Mesothelial cell of epicardium (in vitro differentiated cells): ENCODE results near the gene RAET1G. TPM values are rescaled to one million over a fixed set of nuclear protein-coding genes. Genes with fewer than 3 reads are reported as not detected.
"Not testable (repeated sequence)": the region's sequence is repeated elsewhere in the genome, so short reads cannot be mapped to it uniquely, and the experiment has no call there.

ENCODE experiments used
- DNase-seq, 2 experiments: peaks; one replicate each; pipeline ENCODE4 v3.0.0; 2021; ENCODE audit warnings: low spot score in 2 of 2; ENCODE audit not compliant: unreplicated experiment in 2 of 2
- H3K27ac Mint-ChIP-seq: 2 replicates; pipeline ENCODE4 v1.8.0; 2021; ENCODE audit warnings: mixed read lengths
- H3K27me3 Mint-ChIP-seq: 2 replicates; pipeline ENCODE4 v1.8.0; 2021; ENCODE audit warnings: low read depth, mixed read lengths
- H3K36me3 Mint-ChIP-seq: 2 replicates; pipeline ENCODE4 v1.8.0; 2021; ENCODE audit warnings: mixed read lengths
- H3K4me1 Mint-ChIP-seq: 2 replicates; pipeline ENCODE4 v1.8.0; 2021; ENCODE audit warnings: mixed read lengths
- H3K4me3 Mint-ChIP-seq: 2 replicates; pipeline ENCODE4 v1.8.0; 2021; ENCODE audit warnings: mild to moderate bottlenecking, moderate library complexity, mixed read lengths
- H3K9me3 Mint-ChIP-seq: 2 replicates; pipeline ENCODE4 v1.8.0; 2021; ENCODE audit warnings: mixed read lengths
- CTCF ChIP-seq: fragments of 200-600 bp; sonication (generic); IDR thresholded peaks from one replicate; pipeline ENCODE4 v1.5.0; 2021; ENCODE audit warnings: antibody characterized with exemption; ENCODE audit not compliant: unreplicated experiment
- total RNA-seq: library from RNA; stranded (reverse); gene quantifications from 3 replicates; pipeline ENCODE4 v1.2.1, GENCODE V29; 2021

RAET1G gene
- not detected in 3 replicates for total RNA-seq

GRCh38 chr6:149922642-149923326 is at the start of gene RAET1G:
RAET1G (minus strand) TSS chr6:149923121; CDS start chr6:149923010, 111 bp downstream.
- Mint-ChIP-seq H3K36me3 (no peaks in the 10 kb centered on the region), H3K27me3 (peaks cover 92% of the 10 kb centered on the region), H3K4me1 (peaks cover 13% of the 10 kb centered on the region), H3K9me3 (no peaks in the 10 kb centered on the region), H3K27ac (no peak within 1 kb of the TSS), H3K4me3 (peak within 1 kb of the TSS; percentile 69)
- no peak for TF ChIP-seq CTCF
- peak; percentile 79 to 84 for DNase-seq

GRCh38 chr6:149969635-149970034 is 46.7 kb upstream of the RAET1G start:
- H3K36me3 Mint-ChIP-seq = no peaks in the 10 kb centered on the region
- no peak for TF ChIP-seq CTCF
- DNase-seq = no peak
- H3K9me3 Mint-ChIP-seq = no peaks in the 10 kb centered on the region
- no peak overlapping the region for H3K27ac Mint-ChIP-seq
- H3K4me3 Mint-ChIP-seq = no peak overlapping the region
- peaks cover 7% of the 10 kb centered on the region for H3K4me1 Mint-ChIP-seq
- H3K27me3 Mint-ChIP-seq = peaks cover 96% of the 10 kb centered on the region

- not testable (repeated sequence) for DNase-seq, H3K4me3 Mint-ChIP-seq, H3K27ac Mint-ChIP-seq, H3K9me3 Mint-ChIP-seq, H3K36me3 Mint-ChIP-seq
- Mint-ChIP-seq H3K27me3 (peaks cover 96% of the 10 kb centered on the region), H3K4me1 (peaks cover 12% of the 10 kb centered on the region)
Observed at GRCh38 chr6:149968909-149969308, 46.0 kb upstream of the RAET1G start.

- Mint-ChIP-seq H3K4me1 (peaks cover 18% of the 10 kb centered on the region), H3K27me3 (peaks cover 98% of the 10 kb centered on the region)
- not testable (repeated sequence) for DNase-seq, H3K27ac Mint-ChIP-seq, H3K9me3 Mint-ChIP-seq, H3K36me3 Mint-ChIP-seq, H3K4me3 Mint-ChIP-seq
Observed at GRCh38 chr6:149967999-149968398, 45.1 kb upstream of the RAET1G start.

- no peak for TF ChIP-seq CTCF
- Mint-ChIP-seq H3K27ac (no peak overlapping the region), H3K36me3 (no peaks in the 10 kb centered on the region), H3K9me3 (no peaks in the 10 kb centered on the region), H3K4me3 (no peak overlapping the region), H3K27me3 (peaks cover 98% of the 10 kb centered on the region), H3K4me1 (peaks cover 18% of the 10 kb centered on the region)
- no peak for DNase-seq
Observed at GRCh38 chr6:149967591-149967990, 44.7 kb upstream of the RAET1G start.

- peaks cover 100% of the 10 kb centered on the region for H3K27me3 Mint-ChIP-seq
- not testable (repeated sequence) for H3K9me3 Mint-ChIP-seq, H3K4me3 Mint-ChIP-seq, DNase-seq, H3K27ac Mint-ChIP-seq, H3K36me3 Mint-ChIP-seq
- peaks cover 18% of the 10 kb centered on the region for H3K4me1 Mint-ChIP-seq
Observed at GRCh38 chr6:149966319-149966718, 43.4 kb upstream of the RAET1G start.

GRCh38 chr6:149965194-149966020 is 42.5 kb upstream of the RAET1G start:
- Mint-ChIP-seq H3K27ac (no peak overlapping the region), H3K4me1 (peaks cover 18% of the 10 kb centered on the region), H3K27me3 (peaks cover 100% of the 10 kb centered on the region), H3K9me3 (no peaks in the 10 kb centered on the region), H3K36me3 (no peaks in the 10 kb centered on the region), H3K4me3 (peak overlapping the region; percentile 77)
- no peak for TF ChIP-seq CTCF
- DNase-seq = no peak
